ENCODE data around the gene DCAF12. TPM values are rescaled to one million over a fixed set of nuclear protein-coding genes. Genes with fewer than 3 reads are reported as not detected.
A peak's percentile ranks its signal among the peaks of the same experiment; 100 is the strongest.

Gene DCAF12
- total RNA-seq (2021) (27.0 to 31.8 TPM (median 28.3 TPM) in 3 replicates), Bru-seq, nascent RNA (percentile 78 among the genes with signal in this experiment)
- long read RNA-seq, experiment 1, transcript DCAF12-201 (9 exons, 3,667 nt): major isoform, 150 of 192 reads
- long read RNA-seq, experiment 1, partial matches to known transcripts: 24 of 192 reads
- long read RNA-seq, experiment 1, other reads (novel, unspliced or antisense): 18 of 192 reads
- long read RNA-seq, experiment 2, transcript DCAF12-201 (9 exons, 3,667 nt): major isoform, 12 of 40 reads
- long read RNA-seq, experiment 2, partial matches to known transcripts: 9 of 40 reads
- long read RNA-seq, experiment 2, other reads (novel, unspliced or antisense): 19 of 40 reads
- long read RNA-seq, experiment 3, transcript DCAF12-201 (9 exons, 3,667 nt): major isoform, 9 of 15 reads
- long read RNA-seq, experiment 3, partial matches to known transcripts: 5 of 15 reads
- long read RNA-seq, experiment 3, other reads (novel, unspliced or antisense): 1 of 15 reads

- Mint-ChIP-seq H3K9me3 (no peaks in the 10 kb centered on the region), H3K4me1 (peaks cover 16% of the 10 kb centered on the region), H3K4me3 (peak within 1 kb of the TSS; percentile 96), H3K27me3 (ENCODE audit: low read depth) (no peaks in the 10 kb centered on the region), H3K27ac (peak within 1 kb of the TSS; percentile 95), H3K36me3 (peaks cover 27% of the 10 kb centered on the region)
- ATAC-seq: peak; percentile 91
- peak; percentile 89 for DNase-seq (ENCODE audit: low spot score)
- ChIA-PET POLR2A (interaction anchor here (1.1 kb wide), 1 partner anchor 52 kb away, joined by 4 read pairs; the partner anchor contains the start of gene UBAP1), CTCF (interaction anchor here (0.6 to 1.8 kb wide), 5 partner anchors 13 to 127 kb away, joined by 3 to 5 read pairs (median 4); partner anchors contain the start of gene UBAP1)
- TF ChIP-seq GRHL2 (CRISPR knock-in tag; IDR thresholded peaks at IDR 0.05; ENCODE audit: insufficient replicate concordance, severe bottlenecking) (no peak), SMAD3 (CRISPR knock-in tag; IDR thresholded peaks at IDR 0.05; ENCODE audit: borderline replicate concordance) (no peak), SMAD4 (CRISPR knock-in tag; IDR thresholded peaks at IDR 0.05) (no peak), E2F5 (CRISPR knock-in tag; IDR thresholded peaks at IDR 0.05) (peak; percentile 15; the same call in 1 of the 2 replicates), NFE2L1 (CRISPR knock-in tag; IDR thresholded peaks at IDR 0.05) (no peak; the same call in 1 of the 2 replicates), ZNF263 (CRISPR knock-in tag; IDR thresholded peaks at IDR 0.05; ENCODE audit: low read depth) (no peak), ARID4B (CRISPR knock-in tag; IDR thresholded peaks at IDR 0.05; ENCODE audit: borderline replicate concordance) (peak; percentile 77; the same call in 1 of the 2 replicates), ZNF396 (CRISPR knock-in tag; IDR thresholded peaks at IDR 0.05; ENCODE audit: borderline replicate concordance) (no peak), ETV6 (CRISPR knock-in tag; IDR thresholded peaks at IDR 0.05) (peak; percentile 86), FOXJ3 (CRISPR knock-in tag; IDR thresholded peaks at IDR 0.05; ENCODE audit: borderline replicate concordance) (no peak), IRF2 (CRISPR knock-in tag; IDR thresholded peaks at IDR 0.05; ENCODE audit: borderline replicate concordance, low read depth) (no peak), NFATC4 (CRISPR knock-in tag; IDR thresholded peaks at IDR 0.05) (no peak), FOXP1 (CRISPR knock-in tag; IDR thresholded peaks at IDR 0.05; ENCODE audit: borderline replicate concordance) (peak; percentile 61; the same call in 1 of the 2 replicates), ZNF219 (CRISPR knock-in tag; IDR thresholded peaks at IDR 0.05; ENCODE audit: borderline replicate concordance) (no peak), MAX (CRISPR knock-in tag; IDR thresholded peaks at IDR 0.05) (no peak; the same call in none of the 2 replicates), HMGXB4 (CRISPR knock-in tag; IDR thresholded peaks at IDR 0.05) (peak; percentile 75; the same call in 1 of the 2 replicates), GABPB1 (CRISPR knock-in tag; IDR thresholded peaks at IDR 0.05) (0 out of 2 replicates have a peak, but pooled peaks have one; percentile 12), ERG (CRISPR knock-in tag; IDR thresholded peaks at IDR 0.05) (no peak), SP1 (CRISPR knock-in tag; conservative IDR thresholded peaks at IDR 0.05) (peak; percentile 73), TCF7 (CRISPR knock-in tag; IDR thresholded peaks at IDR 0.05; ENCODE audit: low read depth) (no peak), NR2C2 (CRISPR knock-in tag; IDR thresholded peaks at IDR 0.05) (no peak), NR3C1 (CRISPR knock-in tag; conservative IDR thresholded peaks at IDR 0.05; ENCODE audit: low read depth) (no peak), MYBL2 (CRISPR knock-in tag; IDR thresholded peaks at IDR 0.05) (peak; percentile 53; the same call in 1 of the 2 replicates), ZNF512 (CRISPR knock-in tag; IDR thresholded peaks at IDR 0.05; ENCODE audit: borderline replicate concordance) (no peak)
Observed at GRCh38 chr9:34126207-34127034, at the start of gene DCAF12. TSS of gene DCAF12 (minus strand) at chr9:34126698. CDS start at chr9:34126431, 267 bp downstream.

Measured in WTC11 (cell line).